ENCODE results near the gene AHSA1.

The AHSA1 gene

DNA sequence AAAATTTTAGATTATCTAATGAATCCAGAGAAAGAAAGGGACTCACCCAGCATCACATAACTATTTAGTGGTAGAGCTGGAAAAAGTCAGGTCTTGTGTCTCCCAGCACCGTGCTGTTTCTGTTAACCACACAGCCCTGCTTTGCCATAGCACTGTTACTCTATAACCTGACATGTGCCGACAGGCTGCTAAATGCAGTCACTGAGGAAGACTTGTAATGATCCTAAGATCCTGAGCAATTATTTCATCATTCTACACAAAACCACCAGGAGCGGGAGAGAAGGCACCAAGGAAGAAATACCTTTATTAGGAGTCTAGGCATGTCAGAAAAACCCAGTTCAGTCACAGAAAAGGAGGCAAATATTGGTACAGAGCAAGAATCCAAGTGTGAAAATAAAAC lies 31.5 kb upstream of the AHSA1 start:
- TF ChIP-seq, protein P1, sequence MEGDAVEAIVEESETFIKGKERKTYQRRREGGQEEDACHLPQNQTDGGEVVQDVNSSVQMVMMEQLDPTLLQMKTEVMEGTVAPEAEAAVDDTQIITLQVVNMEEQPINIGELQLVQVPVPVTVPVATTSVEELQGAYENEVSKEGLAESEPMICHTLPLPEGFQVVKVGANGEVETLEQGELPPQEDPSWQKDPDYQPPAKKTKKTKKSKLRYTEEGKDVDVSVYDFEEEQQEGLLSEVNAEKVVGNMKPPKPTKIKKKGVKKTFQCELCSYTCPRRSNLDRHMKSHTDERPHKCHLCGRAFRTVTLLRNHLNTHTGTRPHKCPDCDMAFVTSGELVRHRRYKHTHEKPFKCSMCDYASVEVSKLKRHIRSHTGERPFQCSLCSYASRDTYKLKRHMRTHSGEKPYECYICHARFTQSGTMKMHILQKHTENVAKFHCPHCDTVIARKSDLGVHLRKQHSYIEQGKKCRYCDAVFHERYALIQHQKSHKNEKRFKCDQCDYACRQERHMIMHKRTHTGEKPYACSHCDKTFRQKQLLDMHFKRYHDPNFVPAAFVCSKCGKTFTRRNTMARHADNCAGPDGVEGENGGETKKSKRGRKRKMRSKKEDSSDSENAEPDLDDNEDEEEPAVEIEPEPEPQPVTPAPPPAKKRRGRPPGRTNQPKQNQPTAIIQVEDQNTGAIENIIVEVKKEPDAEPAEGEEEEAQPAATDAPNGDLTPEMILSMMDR (IDR thresholded peaks at IDR 0.05; ENCODE audit: insufficient read depth, missing control alignments) = no peak
- DNase-seq (ENCODE audit: insufficient read length, low spot score) (no peak), FAIRE-seq (no peak)

DNA sequence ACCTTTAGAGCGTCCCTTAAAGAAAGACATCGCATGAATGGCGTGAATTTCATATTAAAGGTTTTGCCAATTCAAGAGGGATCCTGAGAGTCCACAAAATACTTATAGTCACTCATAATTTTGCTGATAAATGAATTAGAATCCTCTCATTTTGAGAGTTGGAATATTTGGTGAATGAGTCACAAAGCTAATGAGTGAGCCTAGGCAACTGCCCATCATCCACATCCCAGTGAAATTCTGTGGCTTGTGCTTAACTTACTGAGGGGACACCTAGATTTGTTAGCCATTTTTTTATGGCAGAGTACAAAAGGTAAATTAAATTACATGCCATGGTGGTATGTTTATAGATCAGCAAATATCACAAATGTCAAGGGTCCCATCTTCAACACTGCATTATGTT lies 21.9 kb upstream of the AHSA1 start:
- no peak for DNase-seq (ENCODE audit: insufficient read length, low spot score)
- FAIRE-seq = no peak
- TF ChIP-seq, protein P1 (IDR thresholded peaks at IDR 0.05; ENCODE audit: insufficient read depth, missing control alignments) = no peak

DNA sequence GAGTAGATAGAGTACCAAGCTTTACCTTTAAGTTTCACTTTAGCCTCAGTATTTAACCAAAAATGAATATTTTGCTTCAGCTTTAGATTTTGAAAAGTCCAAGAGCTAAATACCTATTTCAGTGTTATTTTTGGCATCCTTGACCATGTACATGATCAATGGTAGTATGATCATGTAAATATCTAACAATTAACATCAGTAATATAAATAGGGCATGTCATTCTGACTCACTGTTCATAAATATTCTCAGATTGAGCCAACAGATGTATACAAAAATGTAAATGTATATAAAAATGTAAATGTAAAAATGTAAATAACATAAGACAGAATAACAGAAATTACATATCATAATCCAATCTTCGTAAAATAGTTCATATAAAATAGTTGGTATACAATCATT lies 19.3 kb upstream of the AHSA1 start:
- DNase-seq (ENCODE audit: insufficient read length, low spot score) (no peak), FAIRE-seq (no peak)
- TF ChIP-seq, protein P1 (IDR thresholded peaks at IDR 0.05; ENCODE audit: insufficient read depth, missing control alignments) = no peak

DNA sequence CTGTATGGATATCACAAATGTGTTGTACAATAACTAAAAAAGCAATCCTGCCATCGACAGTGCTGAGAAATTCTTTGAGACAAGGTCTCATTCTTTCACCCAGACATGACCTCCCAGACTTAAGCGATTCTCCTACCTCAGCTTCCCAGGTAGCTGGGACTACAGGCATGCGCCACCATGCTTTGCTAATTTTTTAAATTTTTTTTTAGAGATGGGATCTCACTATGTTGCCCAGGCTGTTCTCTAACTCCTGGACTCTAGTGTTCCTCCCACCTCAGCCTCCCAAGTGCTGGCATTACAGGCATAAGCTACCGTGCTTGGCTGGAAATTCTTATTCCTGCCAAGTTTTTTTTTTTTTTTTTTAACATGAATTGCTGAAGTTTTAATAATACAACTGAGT lies 18.0 kb upstream of the AHSA1 start:
- FAIRE-seq (no peak), DNase-seq (ENCODE audit: insufficient read length, low spot score) (no peak)
- TF ChIP-seq, protein P1 (IDR thresholded peaks at IDR 0.05; ENCODE audit: insufficient read depth, missing control alignments) = no peak

DNA sequence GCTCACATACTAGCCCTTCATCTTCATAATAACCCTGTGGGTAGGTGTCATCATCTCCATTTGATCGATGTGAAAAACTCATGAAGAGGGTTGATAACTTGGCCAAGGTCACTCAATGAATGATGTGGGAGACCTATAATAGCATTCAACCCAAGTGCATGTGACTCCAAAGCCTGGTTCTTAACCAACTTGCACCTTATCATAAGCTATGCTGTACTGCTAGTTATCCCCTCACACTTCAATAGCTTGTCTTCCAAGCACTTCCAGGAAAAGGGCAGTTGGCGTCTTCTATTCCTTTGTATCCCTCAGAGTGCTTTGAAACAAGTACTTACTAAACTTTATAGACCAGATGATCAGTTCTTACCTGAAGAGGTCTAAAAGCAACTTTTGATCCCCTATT lies 15.7 kb upstream of the AHSA1 start:
- no peak for FAIRE-seq
- no peak for DNase-seq (ENCODE audit: insufficient read length, low spot score)
- TF ChIP-seq, protein P1 (IDR thresholded peaks at IDR 0.05; ENCODE audit: insufficient read depth, missing control alignments) = no peak

DNA sequence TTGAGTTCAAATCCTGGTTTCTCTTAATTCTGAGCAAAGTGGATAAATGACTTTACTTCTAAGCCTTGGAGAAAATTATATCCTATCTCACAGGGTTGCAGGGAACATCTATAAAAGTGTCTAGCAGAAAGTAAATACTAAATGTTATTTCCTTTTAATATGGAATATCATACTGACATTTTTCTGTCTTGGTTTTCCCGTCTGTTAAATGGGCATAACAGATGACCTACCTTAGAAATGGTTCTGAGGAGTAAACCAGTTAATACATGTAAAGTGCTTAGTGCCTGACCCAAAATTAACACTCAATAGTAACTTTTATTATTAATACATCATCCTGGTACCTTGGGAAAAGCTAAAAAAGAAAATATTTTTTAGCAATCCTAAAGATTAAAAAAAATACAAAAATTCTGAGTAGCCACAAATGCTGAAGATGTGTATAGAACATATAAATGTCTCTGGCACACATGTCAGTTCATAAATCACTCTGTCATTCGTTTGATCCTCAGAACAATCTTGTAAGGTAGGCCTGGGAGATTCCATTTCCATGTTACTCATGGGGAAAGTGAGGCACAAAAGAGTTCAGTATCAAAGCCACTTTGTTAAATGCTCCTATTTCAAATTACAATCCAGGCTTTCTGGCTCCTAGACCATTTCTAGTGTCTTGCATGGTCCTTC lies 1.8 kb upstream of the AHSA1 start:
- DNase-seq (ENCODE audit: insufficient read length, low spot score) (no peak), FAIRE-seq (no peak)
- TF ChIP-seq, protein P1 (IDR thresholded peaks at IDR 0.05; ENCODE audit: insufficient read depth, missing control alignments) = no peak

DNA sequence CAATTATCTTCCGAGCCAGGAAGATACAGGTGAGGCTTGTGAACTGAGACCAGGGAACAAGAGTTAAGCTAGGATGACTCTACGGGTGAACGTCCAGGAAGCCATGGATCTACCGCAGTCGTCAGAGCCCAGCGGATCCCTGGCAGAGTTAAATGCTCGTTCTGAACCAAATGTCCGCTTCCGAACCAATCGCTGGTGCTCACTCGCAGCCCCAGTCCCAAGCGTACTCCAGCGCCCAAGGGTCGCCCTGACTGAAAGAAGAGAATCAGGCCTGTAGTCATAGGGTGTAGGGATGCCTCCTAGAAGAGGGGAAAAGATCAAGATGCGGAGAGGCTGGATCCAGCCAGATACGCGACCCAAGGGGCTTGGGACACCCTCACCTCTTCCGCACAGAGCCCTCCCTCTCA lies 775 bp upstream of the AHSA1 start:
- no peak for FAIRE-seq
- TF ChIP-seq, protein P1 (IDR thresholded peaks at IDR 0.05; ENCODE audit: insufficient read depth, missing control alignments) = no peak
- no peak for DNase-seq (ENCODE audit: insufficient read length, low spot score)
